ENCODE results near the gene DNAH2. TPM values are rescaled to one million over a fixed set of nuclear protein-coding genes. Genes with fewer than 3 reads are reported as not detected.

DNAH2 gene
- total RNA-seq, 1 donor from 2014 or later = 0.05 TPM

- intact Hi-C loops (cut with micrococcal nuclease) = no loop called here
- peak; percentile 72 for ATAC-seq
- DNase-seq = peak; percentile 91
Measured at GRCh38 chr17:7844292-7845154, 127.0 kb downstream of the DNAH2 start.

GRCh38 chr17:7845359-7846062 lies 128.0 kb downstream of the DNAH2 start:
- no peak for ATAC-seq
- intact Hi-C loops (cut with micrococcal nuclease) = no loop called here
- no peak for DNase-seq

GRCh38 chr17:7846063-7846735 lies 128.7 kb downstream of the DNAH2 start:
- DNase-seq (no peak), ATAC-seq (no peak)
- intact Hi-C loops (cut with micrococcal nuclease) = no loop called here

- intact Hi-C loops (cut with micrococcal nuclease) = no loop called here
- no peak for ATAC-seq
- no peak for DNase-seq
Measured at GRCh38 chr17:7846765-7847661, 129.5 kb downstream of the DNAH2 start.

- ATAC-seq (no peak), DNase-seq (no peak)
- intact Hi-C loops (cut with micrococcal nuclease) = no loop called here
Measured at GRCh38 chr17:7848131-7848579, 130.6 kb downstream of the DNAH2 start.

GRCh38 chr17:7848739-7849129 lies 131.2 kb downstream of the DNAH2 start:
- intact Hi-C loops (cut with micrococcal nuclease) = no loop called here
- ATAC-seq (no peak), DNase-seq (no peak)

- ATAC-seq = no peak
- no peak for DNase-seq
- intact Hi-C loops (cut with micrococcal nuclease) = no loop called here
Measured at GRCh38 chr17:7849130-7849750, 131.7 kb downstream of the DNAH2 start.

GRCh38 chr17:7849751-7850504 lies 132.4 kb downstream of the DNAH2 start:
- DNase-seq (no peak), ATAC-seq (no peak)
- intact Hi-C loops (cut with micrococcal nuclease) = no loop called here

GRCh38 chr17:7850701-7851437 lies 133.3 kb downstream of the DNAH2 start:
- no peak for DNase-seq
- intact Hi-C loops (cut with micrococcal nuclease) = no loop called here
- no peak for ATAC-seq

GRCh38 chr17:7851438-7852261 lies 134.1 kb downstream of the DNAH2 start:
- DNase-seq = peak; percentile 93
- peak; percentile 73 for ATAC-seq
- intact Hi-C loops (cut with micrococcal nuclease) = no loop called here

GRCh38 chr17:7852262-7852670 lies 134.7 kb downstream of the DNAH2 start:
- DNase-seq (peak; percentile 46), ATAC-seq (no peak)
- intact Hi-C loops (cut with micrococcal nuclease) = no loop called here

- intact Hi-C loops (cut with micrococcal nuclease) = no loop called here
- DNase-seq = peak; percentile 55
- ATAC-seq = no peak
Measured at GRCh38 chr17:7852919-7853690, 135.6 kb downstream of the DNAH2 start.

- ATAC-seq = no peak
- intact Hi-C loops (cut with micrococcal nuclease) = no loop called here
- DNase-seq = peak; percentile 34
Measured at GRCh38 chr17:7853691-7854038, 136.1 kb downstream of the DNAH2 start.

- DNase-seq = peak; percentile 43
- no peak for ATAC-seq
- intact Hi-C loops (cut with micrococcal nuclease) = no loop called here
Measured at GRCh38 chr17:7854078-7854777, 136.7 kb downstream of the DNAH2 start.

All from left ventricle myocardium superior (tissue), 1 donor.